Measurements from ENCODE around the gene EXOC3L4. TPM values are rescaled to one million over a fixed set of nuclear protein-coding genes. Genes with fewer than 3 reads are reported as not detected.

The EXOC3L4 gene
- total RNA-seq, 1 experiment from 2014 or later: 1.4 TPM

GRCh38 chr14:103086771-103087342 lies 7.7 kb upstream of the EXOC3L4 start:
- POLR2A ChIA-PET (ENCODE audit: unreplicated experiment): interaction anchor here (0.6 kb wide), 1 partner anchor 10 kb away, joined by 11 read pairs; no protein-coding TSS in a partner anchor
- CTCF ChIA-PET: interaction anchor here (0.5 to 0.6 kb wide), 2 partner anchors 10 to 66 kb away, joined by 3 to 14 read pairs; no protein-coding TSS in a partner anchor
- no TSS peak for BruUV-seq (replicated peaks)
- no peak overlapping the region for H3K4me3 ChIP-seq (ENCODE audit: low read length)
- H3K4me2 ChIP-seq (ENCODE audit: low read length): no peak overlapping the region
- H4K20me1 ChIP-seq (ENCODE audit: low read length): no peaks in the 10 kb centered on the region
- no peak overlapping the region for H3K27ac ChIP-seq (ENCODE audit: low read length)
- TF ChIP-seq EZH2phosphoT487 (IDR thresholded peaks at IDR 0.05; ENCODE audit: borderline replicate concordance, low read length): no peak
- no peak for TF ChIP-seq EZH2 (IDR thresholded peaks at IDR 0.05; ENCODE audit: low read length, unreplicated experiment)
- TF ChIP-seq CTCF (conservative IDR thresholded peaks at IDR 0.05; ENCODE audit: low read depth, low read length): no peak
- no peaks in the 10 kb centered on the region for H3F3A ChIP-seq (ENCODE audit: low read length, unreplicated experiment)
- H3K36me3 ChIP-seq (ENCODE audit: low read depth, low read length): no peaks in the 10 kb centered on the region
- DNase-seq: no peak
- H3K9ac ChIP-seq (ENCODE audit: low read length): no peak overlapping the region
- H2AFZ ChIP-seq (ENCODE audit: low read length): no peak overlapping the region
- ATAC-seq: no peak
- no peaks in the 10 kb centered on the region for H3K9me3 ChIP-seq (ENCODE audit: low read length)
- no peaks in the 10 kb centered on the region for H3K9me2 ChIP-seq (replicated peaks; ENCODE audit: low read length)
- H3K4me1 ChIP-seq (ENCODE audit: insufficient read depth, low read length): no peaks in the 10 kb centered on the region; the same call in 1 of the 2 replicates
- H3K27me3 ChIP-seq (ENCODE audit: low read length): no peaks in the 10 kb centered on the region
- intact Hi-C loops (cut with micrococcal nuclease): no loop called here
- no peaks in the 10 kb centered on the region for H3K79me2 ChIP-seq (ENCODE audit: low read length)

GRCh38 chr14:103087343-103087835 lies 7.1 kb upstream of the EXOC3L4 start:
- BruUV-seq (replicated peaks): no TSS peak

More at GRCh38 chr14:103087343-103087835, 7.1 kb upstream of the EXOC3L4 start:
- Histone ChIP-seq H3K4me3 (ENCODE audit: low read length) (no peak overlapping the region), H3K9me3 (ENCODE audit: low read length) (no peaks in the 10 kb centered on the region), H3K4me2 (ENCODE audit: low read length) (no peak overlapping the region), H3F3A (ENCODE audit: low read length, unreplicated experiment) (no peaks in the 10 kb centered on the region), H3K4me1 (ENCODE audit: insufficient read depth, low read length) (no peaks in the 10 kb centered on the region; the same call in 1 of the 2 replicates), H3K9me2 (replicated peaks; ENCODE audit: low read length) (no peaks in the 10 kb centered on the region), H4K20me1 (ENCODE audit: low read length) (no peaks in the 10 kb centered on the region), H3K27me3 (ENCODE audit: low read length) (no peaks in the 10 kb centered on the region), H3K27ac (ENCODE audit: low read length) (no peak overlapping the region), H3K79me2 (ENCODE audit: low read length) (no peaks in the 10 kb centered on the region), H2AFZ (ENCODE audit: low read length) (no peak overlapping the region), H3K36me3 (ENCODE audit: low read depth, low read length) (no peaks in the 10 kb centered on the region), H3K9ac (ENCODE audit: low read length) (no peak overlapping the region)
- DNase-seq (no peak), ATAC-seq (no peak)
- ChIA-PET POLR2A (ENCODE audit: unreplicated experiment) (no interaction called here), CTCF (interaction anchor here (0.5 kb wide), 1 partner anchor 11 kb away, joined by 14 read pairs; no protein-coding TSS in a partner anchor)
- TF ChIP-seq CTCF (conservative IDR thresholded peaks at IDR 0.05; ENCODE audit: low read depth, low read length) (no peak), EZH2 (IDR thresholded peaks at IDR 0.05; ENCODE audit: low read length, unreplicated experiment) (no peak), EZH2phosphoT487 (IDR thresholded peaks at IDR 0.05; ENCODE audit: borderline replicate concordance, low read length) (no peak)
- intact Hi-C loops (cut with micrococcal nuclease): no loop called here
